ENCODE data around the gene PI4KA. TPM values are rescaled to one million over a fixed set of nuclear protein-coding genes. Genes with fewer than 3 reads are reported as not detected.
"Not testable (repeated sequence)": the region's sequence is repeated elsewhere in the genome, so short reads cannot be mapped to it uniquely, and the experiment has no call there.

PI4KA gene
- total RNA-seq = 13.4 and 58.2 TPM in 2 replicates

- peak; percentile 87 for DNase-seq (ENCODE audit: low read depth)
Observed at GRCh38 chr22:20858615-20859416, at the start of gene PI4KA, which contains the start of gene SNAP29. Gene PI4KA, minus strand, starts transcription at chr22:20858811. Its CDS starts 86 bp downstream, at chr22:20858725. Gene SNAP29, plus strand, starts transcription at chr22:20859007. Its CDS starts 104 bp downstream, at chr22:20859111.

- no peak for DNase-seq (ENCODE audit: low read depth)
Observed at GRCh38 chr22:20906387-20906767, 47.8 kb upstream of the PI4KA start.

DNA sequence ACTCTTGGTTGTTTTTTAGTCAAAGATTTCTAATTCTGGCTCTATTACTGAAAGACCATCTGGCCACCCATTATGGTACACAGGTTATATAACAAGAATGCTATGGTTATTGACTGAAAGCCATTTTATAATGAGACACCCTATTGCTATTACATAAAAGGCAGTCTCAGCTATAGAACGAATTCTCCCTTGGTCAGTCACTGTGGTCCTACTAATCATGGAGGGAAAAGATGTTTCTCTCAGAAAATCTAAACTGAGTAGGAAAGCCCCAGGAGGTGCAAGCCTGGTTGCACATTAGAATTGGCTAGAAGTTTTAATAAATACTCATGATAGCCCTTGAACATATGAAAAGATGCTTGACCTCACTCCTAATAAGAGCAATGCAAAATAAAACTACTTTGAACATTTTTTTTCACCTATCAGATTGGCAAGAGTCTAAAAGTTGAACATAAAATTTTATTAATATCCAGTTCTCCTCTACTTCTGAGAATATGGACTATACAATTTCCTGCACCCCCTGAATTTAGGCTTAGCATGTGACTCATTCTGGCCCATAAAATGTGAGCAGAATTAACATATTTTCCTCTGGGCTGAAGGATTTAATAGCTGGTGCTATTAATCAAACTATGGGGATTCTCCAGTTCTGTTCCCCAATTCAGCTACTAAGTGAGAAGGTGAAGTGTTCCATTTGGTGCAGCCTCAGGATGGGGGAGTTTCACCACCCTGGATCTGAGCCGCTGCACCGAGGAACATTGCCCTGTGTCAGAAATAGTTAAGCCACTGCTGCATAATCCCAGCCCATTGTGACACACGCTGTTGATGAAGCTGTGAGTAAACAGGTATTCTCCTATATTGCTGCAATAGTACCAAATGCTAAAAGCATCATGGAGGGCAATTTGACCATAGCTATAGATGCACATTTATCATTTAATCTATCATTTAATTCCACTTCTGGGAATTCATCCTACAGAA is 47.1 kb upstream of the PI4KA start:
- peak; percentile 30 for DNase-seq (ENCODE audit: low read depth)

DNA sequence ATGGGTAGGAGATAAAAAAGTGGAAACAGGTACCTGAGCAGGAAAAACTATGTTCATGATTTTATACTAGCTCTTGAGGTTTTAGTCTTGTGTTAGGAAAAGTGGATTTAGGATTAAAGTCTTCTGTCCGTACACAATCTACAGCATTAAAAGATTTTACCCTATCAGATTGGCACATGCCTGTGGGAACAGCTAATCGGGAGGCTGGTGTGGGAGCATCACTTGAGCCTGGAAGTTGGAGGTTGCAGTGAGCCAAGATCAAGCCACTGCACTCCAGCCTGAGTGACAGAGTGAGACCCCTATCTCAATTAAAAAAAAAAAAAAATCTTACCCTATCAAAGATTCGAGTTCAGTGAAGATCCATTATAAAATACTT is 46.4 kb upstream of the PI4KA start:
- DNase-seq (ENCODE audit: low read depth) = no peak

- peak; percentile 98 for DNase-seq (ENCODE audit: low read depth)
Observed at GRCh38 chr22:20904008-20904979, 45.7 kb upstream of the PI4KA start.

- DNase-seq (ENCODE audit: low read depth) = no peak
Observed at GRCh38 chr22:20903093-20903492, 44.5 kb upstream of the PI4KA start.

DNA sequence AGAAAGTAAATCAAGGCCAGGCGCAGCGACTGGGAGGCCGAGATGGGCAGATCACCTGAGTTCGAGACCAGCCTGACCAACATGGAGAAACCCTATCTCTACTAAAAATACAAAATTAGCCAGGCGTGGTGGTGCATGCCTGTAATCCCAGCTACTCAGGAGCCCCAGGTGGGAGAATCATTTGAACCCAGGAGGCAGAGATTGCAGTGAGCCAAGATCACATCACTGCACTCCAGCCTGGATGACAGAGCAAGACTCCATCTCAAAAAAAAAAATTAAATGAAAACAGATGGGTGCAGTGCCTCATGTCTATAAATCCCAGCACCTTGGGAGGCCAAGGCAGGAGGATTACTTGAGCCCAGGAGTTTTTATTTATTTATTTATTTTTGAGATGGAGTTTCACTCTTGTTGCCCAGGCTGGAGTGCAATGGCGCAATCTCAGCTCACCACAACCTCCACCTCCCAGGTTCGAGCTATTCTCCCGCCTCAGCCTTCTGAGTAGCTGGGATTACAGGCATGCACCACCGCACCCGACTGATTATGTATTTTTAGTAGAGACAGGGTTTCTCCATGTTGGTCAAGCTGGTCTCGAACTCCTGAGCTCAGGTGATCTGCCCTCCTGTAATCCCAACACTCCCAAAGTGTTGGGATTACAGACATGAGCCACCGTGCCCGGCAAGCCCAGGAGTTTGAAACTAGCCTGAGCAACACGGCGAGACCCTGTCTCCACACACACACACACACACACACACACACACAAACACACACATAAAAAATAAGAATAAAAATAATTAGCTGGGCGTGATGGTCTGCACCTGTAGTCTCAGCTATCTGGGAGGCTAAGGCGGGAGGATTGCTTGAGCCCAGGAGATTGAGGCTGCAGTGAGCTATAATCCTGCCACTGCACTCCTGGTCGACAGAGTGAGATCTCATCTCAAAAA is 42.8 kb upstream of the PI4KA start:
- not testable (repeated sequence) for DNase-seq (ENCODE audit: low read depth)

- no peak for DNase-seq (ENCODE audit: low read depth)
Observed at GRCh38 chr22:20899827-20900423, 41.3 kb upstream of the PI4KA start.

GRCh38 chr22:20897737-20898136 is 39.1 kb upstream of the PI4KA start:
- not testable (repeated sequence) for DNase-seq (ENCODE audit: low read depth)

DNA sequence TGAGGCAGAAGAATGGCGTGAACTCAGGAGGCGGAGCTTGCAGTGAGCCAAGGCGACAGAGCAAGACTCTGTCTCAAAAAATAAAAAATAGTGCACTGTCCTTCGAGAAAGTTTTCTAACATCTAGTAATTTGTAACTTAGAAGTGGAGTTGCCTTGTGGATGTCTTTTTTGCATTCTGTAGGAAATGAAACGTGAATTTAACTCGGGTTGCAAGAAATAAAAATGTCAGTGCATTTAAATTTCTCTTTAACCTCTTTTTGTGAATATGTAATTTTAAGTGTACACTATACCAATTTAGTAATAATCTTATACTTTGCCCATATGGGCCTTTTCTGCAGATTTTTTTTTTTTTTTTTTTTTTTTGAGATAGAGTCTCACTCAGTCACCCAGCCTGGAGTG is 32.4 kb upstream of the PI4KA start:
- no peak for DNase-seq (ENCODE audit: low read depth)

DNA sequence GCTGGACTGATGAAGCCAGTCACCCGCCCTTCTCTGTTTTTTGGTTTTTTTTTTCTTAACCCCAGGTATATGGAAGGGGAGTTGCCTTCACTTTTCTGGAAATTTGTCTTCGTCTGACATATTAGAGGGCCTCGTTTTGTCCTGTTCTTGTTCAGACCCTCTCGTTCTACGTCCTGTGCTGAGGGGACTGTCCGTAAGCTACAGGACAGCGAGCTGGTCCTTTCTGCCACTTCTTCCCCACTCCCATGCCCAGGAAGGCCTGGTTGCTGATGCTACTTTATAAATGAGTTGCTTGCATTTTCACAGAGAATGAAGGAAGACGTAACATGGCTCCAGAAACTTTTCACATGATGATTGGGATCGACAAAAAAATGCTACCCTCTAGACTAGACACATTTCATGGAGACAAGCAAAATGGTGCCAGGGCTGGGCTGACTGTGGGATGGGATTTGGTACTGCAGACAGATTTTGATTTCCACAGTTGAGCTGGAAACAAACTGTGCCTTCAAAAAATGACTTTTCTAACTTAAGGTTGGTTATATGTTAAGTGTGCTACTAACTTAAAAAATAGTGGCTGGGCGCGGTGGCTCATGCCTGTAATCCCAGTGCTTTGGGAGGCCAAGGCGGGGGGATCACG is 31.4 kb upstream of the PI4KA start:
- DNase-seq (ENCODE audit: low read depth) = no peak

DNA sequence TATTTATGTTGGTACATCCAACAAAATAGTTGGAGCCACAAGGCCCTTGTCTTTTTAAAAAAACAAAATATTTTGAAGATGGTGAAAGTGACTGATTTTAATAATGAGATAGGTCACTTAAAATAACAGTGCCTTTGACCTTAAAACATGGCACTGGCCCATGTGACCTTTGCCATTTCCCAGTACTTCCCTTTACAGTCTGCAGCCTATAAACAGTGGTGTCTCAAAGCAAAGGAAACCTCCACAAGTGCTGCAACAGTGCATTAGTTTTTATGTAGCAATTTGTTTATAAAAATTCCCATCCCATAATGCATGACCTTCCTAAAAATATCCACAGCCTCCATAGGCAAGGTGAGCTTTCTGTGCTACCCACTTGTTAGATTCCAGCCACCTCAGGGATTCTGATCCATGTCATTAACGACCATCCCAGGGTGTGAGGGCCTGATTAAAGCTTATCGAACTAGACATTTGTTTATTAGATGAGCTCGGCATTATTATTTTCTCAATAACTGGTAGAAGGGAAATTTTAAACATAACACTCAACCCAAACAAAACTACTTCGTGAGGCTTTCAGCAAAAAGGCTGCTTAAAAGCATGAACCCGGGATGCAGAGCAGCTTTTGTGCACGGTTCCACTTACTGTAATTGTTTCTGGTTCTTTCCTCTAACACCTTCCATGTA is 30.6 kb upstream of the PI4KA start:
- no peak for DNase-seq (ENCODE audit: low read depth)

DNA sequence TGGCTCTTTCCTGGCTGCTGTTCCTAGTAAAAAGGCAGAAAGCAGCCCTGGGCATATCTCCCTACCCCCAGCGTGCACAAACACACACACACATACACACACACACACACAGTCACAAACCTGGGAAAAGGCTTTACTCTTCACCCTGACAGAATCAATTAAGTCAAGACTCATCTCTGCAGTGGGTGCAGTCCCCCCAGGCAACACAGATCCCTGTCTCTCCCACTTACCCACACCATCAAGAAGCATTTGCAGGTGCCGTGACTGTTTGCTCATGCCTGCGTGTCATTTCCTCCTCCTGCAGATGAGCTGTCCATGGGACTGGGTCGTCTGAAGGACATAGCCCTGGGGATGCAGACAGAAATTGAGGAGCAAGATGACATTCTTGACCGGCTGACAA is 28.8 kb upstream of the PI4KA start:
- no peak for DNase-seq (ENCODE audit: low read depth)

DNA sequence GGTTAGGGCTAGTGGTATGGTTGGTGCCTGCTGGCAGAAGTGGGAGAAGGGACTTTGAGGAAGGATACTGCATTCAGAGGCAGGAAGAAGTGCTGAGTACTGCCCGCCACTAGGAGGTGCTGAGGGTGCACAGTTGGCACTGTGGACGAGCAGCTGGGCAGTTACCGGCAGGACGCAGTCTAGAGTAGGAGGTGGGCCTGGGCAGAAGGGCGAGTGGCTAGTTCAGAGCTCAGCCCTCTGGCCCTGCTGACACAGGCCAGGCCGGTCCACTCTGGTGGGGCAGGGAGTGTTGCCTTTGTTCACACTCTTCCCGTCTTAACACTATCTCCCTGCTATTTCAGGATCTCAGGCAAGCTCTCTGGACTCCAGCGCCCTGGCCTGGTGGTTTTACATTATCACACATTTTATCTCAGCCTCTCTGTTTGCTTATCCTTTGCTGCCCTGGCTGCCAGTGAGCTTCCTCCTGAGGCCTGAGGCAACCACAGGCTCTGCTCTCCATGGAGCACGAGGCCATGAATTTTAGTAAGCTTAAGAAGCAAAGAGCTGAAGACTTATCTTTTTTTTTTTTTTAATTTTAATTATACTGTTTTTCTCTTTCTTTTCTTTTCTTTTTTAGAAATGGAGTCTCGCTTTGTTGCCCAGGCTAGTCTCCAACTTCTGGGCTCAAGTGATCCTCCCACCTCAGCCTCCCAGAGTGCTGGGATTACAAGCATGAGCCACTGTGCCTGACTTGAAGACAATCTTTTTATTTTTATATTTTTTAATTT is 27.1 kb upstream of the PI4KA start:
- peak; percentile 71 for DNase-seq (ENCODE audit: low read depth)

GRCh38 chr22:20885017-20885556 is 26.5 kb upstream of the PI4KA start:
- DNase-seq (ENCODE audit: low read depth) = no peak

DNA sequence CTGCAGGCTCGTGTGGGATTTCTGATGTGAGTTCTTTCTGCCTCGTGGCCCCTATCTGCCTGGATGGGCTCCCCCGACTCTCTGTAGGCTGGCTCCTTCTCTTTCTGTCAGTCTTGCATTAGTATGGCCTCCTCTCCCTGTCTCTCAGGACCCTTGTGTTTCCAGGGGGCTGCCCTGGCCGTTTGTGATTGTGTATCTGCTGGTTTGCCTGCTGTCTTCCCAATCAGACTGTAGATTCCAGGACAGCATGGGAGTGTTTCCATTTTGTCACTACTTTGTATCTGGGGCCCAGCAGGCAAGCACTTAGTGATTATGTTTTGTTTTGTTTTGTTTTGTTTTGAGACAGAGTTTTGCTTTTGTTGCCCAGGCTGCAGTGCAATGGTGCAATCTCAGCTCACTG is 25.8 kb upstream of the PI4KA start:
- no peak for DNase-seq (ENCODE audit: low read depth)

DNA sequence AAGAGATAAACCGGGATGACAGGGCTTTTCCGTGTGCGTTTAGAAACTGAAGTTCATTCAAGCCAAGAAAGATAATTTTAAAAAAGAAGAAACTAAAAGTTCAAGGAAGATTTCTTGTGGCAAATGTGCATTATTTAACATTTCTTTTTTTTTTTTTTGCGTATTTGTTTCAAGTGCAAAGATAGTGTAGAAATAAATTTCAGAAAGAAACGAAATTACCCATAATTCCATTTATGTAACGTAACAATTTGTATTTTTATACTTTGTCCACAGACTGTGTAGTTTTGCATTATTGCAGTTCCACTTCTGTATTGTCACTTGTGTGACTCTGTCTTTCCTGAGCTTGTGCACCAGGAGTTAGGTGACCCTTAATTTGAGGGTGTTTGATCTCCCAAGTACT is 24.2 kb upstream of the PI4KA start:
- DNase-seq (ENCODE audit: low read depth) = no peak

All from renal cortical epithelial cell (primary cell).